Gastroesophageal sphincter (tissue), 3 donors: Measurements from ENCODE around the gene LNX2.

Experiments used
- CTCF ChIP-seq, 4 experiments: fragments of 200-600 bp in 2 of 4; fragments of 450-650 bp in 2 of 4; sonication (generic) in 1 of 4; IDR thresholded peaks; one replicate each; pipeline ENCODE4 v1.5.1; 2017 to 2019; ENCODE audit warnings: antibody characterized with exemption in 4 of 4, mild to moderate bottlenecking in 2 of 4, moderate library complexity in 2 of 4
- POLR2A ChIP-seq, 2 donors: fragments of 450-650 bp; IDR thresholded peaks; one replicate each; pipeline ENCODE4 v1.6.1; 2017; ENCODE audit warnings: antibody characterized with exemption in 2 of 2, mild to moderate bottlenecking in 2 of 2, moderate library complexity in 1 of 2
- POLR2AphosphoS5 ChIP-seq: sonication (generic); formaldehyde crosslinking; IDR thresholded peaks from one replicate; pipeline ENCODE4 v1.6.1; 2017; ENCODE audit warnings: antibody characterized with exemption

- no peak for TF ChIP-seq CTCF (IDR thresholded peaks at IDR 0.05)
- no peak for TF ChIP-seq POLR2A (IDR thresholded peaks at IDR 0.05)
- TF ChIP-seq POLR2AphosphoS5 = no peak
Measured at GRCh38 chr13:27600711-27601110, 19.6 kb downstream of the LNX2 start.
